H1 (cell line): Measurements from ENCODE around the gene TJP2.
A peak's percentile ranks its signal among the peaks of the same experiment; 100 is the strongest.

ENCODE experiments used
- CBX5 ChIP-seq: fragments of 300-800, 300-1000 bp; sonication (generic); IDR thresholded peaks from 2 replicates; pipeline ENCODE4 v1.7.1; 2016; ENCODE audit warnings: antibody characterized with exemption, low read length, low read depth
- CREB1 ChIP-seq: IDR thresholded peaks from 2 replicates; pipeline ENCODE4 v1.6.1; 2012; ENCODE audit warnings: inconsistent platforms
- EP300 ChIP-seq, 2 experiments: IDR thresholded peaks; 1 replicate in 1 of 2; 2 replicates in 1 of 2; pipeline ENCODE4 v1.6.1; 2011 to 2012; ENCODE audit warnings: low read depth in 2 of 2, low read length in 2 of 2, mild to moderate bottlenecking in 2 of 2, borderline replicate concordance in 1 of 2, inconsistent platforms in 1 of 2, moderate library complexity in 1 of 2
- FOSL1 ChIP-seq: IDR thresholded peaks from 2 replicates; pipeline ENCODE4 v1.6.1; 2011; ENCODE audit warnings: mild to moderate bottlenecking, low read depth, low read length, moderate library complexity; ENCODE audit not compliant: insufficient read depth
- KDM5A ChIP-seq: fragments of 200-600 bp; IDR thresholded peaks from 2 replicates; pipeline ENCODE4 v1.7.1; 2012; ENCODE audit warnings: mild to moderate bottlenecking, low read length, inconsistent platforms, mixed read lengths
- POLR2A ChIP-seq, 2 experiments: IDR thresholded peaks; 1 replicate in 1 of 2; 2 replicates in 1 of 2; pipeline ENCODE4 v1.6.1; 2011; ENCODE audit warnings: low read depth in 2 of 2, low read length in 2 of 2, mild to moderate bottlenecking in 2 of 2; ENCODE audit errors: control extremely low read depth in 1 of 2
- POLR2AphosphoS5 ChIP-seq: IDR thresholded peaks from 2 replicates; pipeline ENCODE4 v1.6.1; 2011; ENCODE audit warnings: low read depth, low read length
- RAD21 ChIP-seq, 2 experiments: IDR thresholded peaks in 1 of 2; conservative IDR thresholded peaks in 1 of 2; 2 replicates each; pipeline ENCODE4 v1.6.1; 2011; ENCODE audit warnings: low read depth in 2 of 2, low read length in 2 of 2, improper control_type of control experiment in 1 of 2, inconsistent platforms in 1 of 2, mild to moderate bottlenecking in 1 of 2, moderate library complexity in 1 of 2
- TAF1 ChIP-seq: IDR thresholded peaks from 2 replicates; pipeline ENCODE4 v1.6.1; 2011; ENCODE audit warnings: mild to moderate bottlenecking, low read depth, low read length
- TBP ChIP-seq: IDR thresholded peaks from 2 replicates; pipeline ENCODE4 v1.6.1; 2011; ENCODE audit warnings: low read depth, low read length, improper control_type of control experiment
- TF ChIP-seq, protein P1 (sequence below), 3 experiments: IDR thresholded peaks; 1 replicate in 2 of 3; 2 replicates in 1 of 3; pipeline versions ENCODE4 v1.5.1 to v1.6.1; 2011; ENCODE audit warnings: low read length in 3 of 3, mild to moderate bottlenecking in 3 of 3, inconsistent platforms in 2 of 3, low read depth in 1 of 3, moderate library complexity in 1 of 3; ENCODE audit not compliant: insufficient read depth in 1 of 3; ENCODE audit errors: control extremely low read depth in 1 of 3

DNA sequence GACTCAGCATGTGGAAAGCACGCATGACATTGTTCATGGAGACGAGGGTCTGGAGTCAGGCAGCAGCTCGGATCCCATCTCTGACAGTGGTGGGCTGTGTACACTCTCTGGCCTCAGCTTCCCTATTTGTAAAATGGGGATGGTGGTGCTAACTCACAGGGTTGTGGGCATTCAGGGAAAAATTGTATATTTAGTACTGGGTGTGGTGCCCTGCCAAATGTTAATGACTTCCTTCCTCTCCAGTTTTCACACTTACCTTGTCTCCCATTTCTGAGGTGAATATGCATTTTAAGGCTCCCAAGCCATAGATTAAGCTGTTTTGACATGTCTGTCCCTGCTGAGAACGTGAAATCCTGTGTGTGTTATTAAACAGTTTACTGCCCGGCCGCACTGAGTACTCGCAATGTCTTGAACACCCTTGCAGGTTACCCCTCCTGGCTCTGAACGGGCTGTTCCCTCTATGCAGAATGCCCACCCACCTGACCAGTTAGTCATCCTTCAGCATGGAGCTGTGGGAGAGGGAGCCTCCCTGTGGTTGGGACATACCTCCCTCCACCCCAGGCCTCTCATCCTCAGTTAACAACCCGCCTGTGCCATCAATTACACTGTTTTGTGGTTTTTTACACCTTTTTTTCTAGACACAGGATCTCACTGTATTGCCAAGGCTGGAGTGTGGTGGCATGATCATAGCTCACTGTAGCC lies 25.8 kb downstream of the TJP2 start:
- TF ChIP-seq TBP (no peak), FOSL1 (no peak), CBX5 (no peak), EP300 (IDR thresholded peaks at IDR 0.05; ENCODE audit: borderline replicate concordance in 1 of 2, low read depth in 2 of 2, low read length in 2 of 2) (no peak), POLR2AphosphoS5 (no peak), TAF1 (no peak), CREB1 (no peak), POLR2A (IDR thresholded peaks at IDR 0.05; ENCODE audit: control extremely low read depth in 1 of 2, low read depth in 2 of 2, low read length in 2 of 2) (no peak), KDM5A (no peak), RAD21 (IDR thresholded peaks at IDR 0.05 in 1 of 2, conservative IDR thresholded peaks at IDR 0.05 in 1 of 2; ENCODE audit: low read depth in 2 of 2, low read length in 2 of 2) (peak; percentile 29 to 42; a peak in 3 of 4 replicates)
- TF ChIP-seq, protein P1, sequence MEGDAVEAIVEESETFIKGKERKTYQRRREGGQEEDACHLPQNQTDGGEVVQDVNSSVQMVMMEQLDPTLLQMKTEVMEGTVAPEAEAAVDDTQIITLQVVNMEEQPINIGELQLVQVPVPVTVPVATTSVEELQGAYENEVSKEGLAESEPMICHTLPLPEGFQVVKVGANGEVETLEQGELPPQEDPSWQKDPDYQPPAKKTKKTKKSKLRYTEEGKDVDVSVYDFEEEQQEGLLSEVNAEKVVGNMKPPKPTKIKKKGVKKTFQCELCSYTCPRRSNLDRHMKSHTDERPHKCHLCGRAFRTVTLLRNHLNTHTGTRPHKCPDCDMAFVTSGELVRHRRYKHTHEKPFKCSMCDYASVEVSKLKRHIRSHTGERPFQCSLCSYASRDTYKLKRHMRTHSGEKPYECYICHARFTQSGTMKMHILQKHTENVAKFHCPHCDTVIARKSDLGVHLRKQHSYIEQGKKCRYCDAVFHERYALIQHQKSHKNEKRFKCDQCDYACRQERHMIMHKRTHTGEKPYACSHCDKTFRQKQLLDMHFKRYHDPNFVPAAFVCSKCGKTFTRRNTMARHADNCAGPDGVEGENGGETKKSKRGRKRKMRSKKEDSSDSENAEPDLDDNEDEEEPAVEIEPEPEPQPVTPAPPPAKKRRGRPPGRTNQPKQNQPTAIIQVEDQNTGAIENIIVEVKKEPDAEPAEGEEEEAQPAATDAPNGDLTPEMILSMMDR (IDR thresholded peaks at IDR 0.05; ENCODE audit: control extremely low read depth in 1 of 3, insufficient read depth in 1 of 3, low read depth in 1 of 3, low read length in 3 of 3) = peak; percentile 3 to 26 (median 8); a peak in 2 of 4 replicates
